Stimulated activated CD8-positive, alpha-beta memory T cell treated with anti-CD3 and anti-CD28 coated beads, Interleukin-15, amount 100 ng/mL, for 1 hour (primary cell): ENCODE results near the gene PPP1CA.
A peak's percentile ranks its signal among the peaks of the same experiment; 100 is the strongest.

Experiments used
- DNase-seq: peaks from one replicate; pipeline ENCODE4 v3.0.0-alpha.2; 2020; ENCODE audit warnings: low read depth

Gene PPP1CA

GRCh38 chr11:67401495-67402191, at the start of gene PPP1CA:
PPP1CA (minus strand) TSS chr11:67401858; CDS start chr11:67401782, 76 bp downstream.
- DNase-seq, result peak; percentile 84

GRCh38 chr11:67450796-67451657, 49.4 kb upstream of the PPP1CA start:
- no peak for DNase-seq

- no peak for DNase-seq
Measured at GRCh38 chr11:67449116-67449844, 47.6 kb upstream of the PPP1CA start.

- no peak for DNase-seq
Measured at GRCh38 chr11:67448220-67448609, 46.6 kb upstream of the PPP1CA start.

GRCh38 chr11:67445515-67445914, 43.9 kb upstream of the PPP1CA start:
- no peak for DNase-seq

GRCh38 chr11:67442504-67443404, 41.1 kb upstream of the PPP1CA start:
- DNase-seq, result no peak

- no peak for DNase-seq
Measured at GRCh38 chr11:67441731-67442351, 40.2 kb upstream of the PPP1CA start.

GRCh38 chr11:67441098-67441563, 39.5 kb upstream of the PPP1CA start:
- DNase-seq, result no peak

GRCh38 chr11:67440229-67441097, 38.8 kb upstream of the PPP1CA start:
- no peak for DNase-seq

GRCh38 chr11:67439321-67440228, 37.9 kb upstream of the PPP1CA start:
- no peak for DNase-seq

- no peak for DNase-seq
Measured at GRCh38 chr11:67438158-67438902, 36.7 kb upstream of the PPP1CA start.

- no peak for DNase-seq
Measured at GRCh38 chr11:67437809-67438157, 36.1 kb upstream of the PPP1CA start.

- DNase-seq, result peak; percentile 54
Measured at GRCh38 chr11:67437082-67437808, 35.6 kb upstream of the PPP1CA start, which contains the start of gene PTPRCAP. PTPRCAP (minus strand) TSS chr11:67437682; CDS start chr11:67437619, 63 bp downstream.

GRCh38 chr11:67436459-67437081, 34.9 kb upstream of the PPP1CA start:
- DNase-seq, result no peak

GRCh38 chr11:67435727-67436458, 34.2 kb upstream of the PPP1CA start:
- no peak for DNase-seq

- no peak for DNase-seq
Measured at GRCh38 chr11:67435031-67435726, 33.5 kb upstream of the PPP1CA start.
